HCT116 (cell line): Measurements from ENCODE around the gene C10orf105. TPM values are rescaled to one million over a fixed set of nuclear protein-coding genes. Genes with fewer than 3 reads are reported as not detected.

ENCODE experiments used
- ATAC-seq: fragments of 200-7000 bp; cut with Tn5 transposase; 2 replicates; pipeline ENCODE4 v1.9.1; 2020; ENCODE audit warnings: mild to moderate bottlenecking, moderate library complexity
- BruUV-seq: library from RNA; stranded (reverse); fragments of 400-500 nt; replicated peaks from 2 replicates; lab custom pipeline; 2021; lab: Mats Ljungman, UMichigan
- CTCF ChIA-PET: fragments of 300-600 bp; sonication (Branson Sonifier 250); formaldehyde crosslinking; loops from one replicate; lab custom pipeline; 2021; ENCODE audit warnings: antibody characterized with exemption; lab: Charles Lee
- POLR2A ChIA-PET: fragments of 300-600, 350-600 bp; sonication (Branson Sonifier 250); formaldehyde crosslinking; loops from one replicate; lab custom pipeline; 2021; ENCODE audit warnings: antibody characterized with exemption; lab: Charles Lee
- RAD21 ChIA-PET, 2 experiments: fragments of 300-600 bp; sonication (Branson Sonifier 250); formaldehyde crosslinking; loops; one replicate each; lab custom pipeline; 2023; ENCODE audit warnings: low total read pairs in 2 of 2; ENCODE audit not compliant: uncharacterized antibody in 2 of 2, unreplicated experiment in 2 of 2, low non-redundant PET in 1 of 2; lab: Charles Lee
- DNase-seq: peaks from one replicate; pipeline ENCODE4 v3.0.0-alpha.2; 2010; ENCODE audit warnings: low read depth, low spot score
- H2AFZ ChIP-seq: fragments of 200-600 bp; shearing (Covaris generic), sonication (generic); 2 replicates; pipeline ENCODE4 v1.6.1; 2017; ENCODE audit warnings: low read depth, mixed run types, mixed read lengths, antibody characterized with exemption, low read length; ENCODE audit not compliant: poor library complexity, severe bottlenecking
- H3K27ac ChIP-seq: 2 replicates; pipeline ENCODE4 v1.5.1; 2012; ENCODE audit warnings: low read depth, low read length
- H3K27me3 ChIP-seq: fragments of 200-600 bp; sonication (generic); 2 replicates; pipeline ENCODE4 v1.6.1; 2016; ENCODE audit warnings: mixed run types, low read length, mixed read lengths; ENCODE audit not compliant: insufficient read depth
- H3K36me3 ChIP-seq, 2 experiments: fragments of 200-500 bp in 1 of 2; fragments of 200-600 bp in 1 of 2; sonication (Bioruptor generic) in 1 of 2; sonication (generic) in 1 of 2; 2 replicates each; pipeline versions ENCODE4 v1.5.1 to v1.6.1; 2014 to 2016; ENCODE audit warnings: low read length in 2 of 2, inconsistent platforms in 1 of 2, mixed read lengths in 1 of 2, mixed run types in 1 of 2; ENCODE audit not compliant: insufficient read depth in 2 of 2, control insufficient read depth in 1 of 2
- H3K4me1 ChIP-seq, 2 experiments: fragments of 200-600 bp in 1 of 2; sonication (generic) in 1 of 2; 2 replicates each; pipeline versions ENCODE4 v1.5.1 to v1.6.1; 2012 to 2017; ENCODE audit warnings: low read length in 2 of 2, inconsistent platforms in 1 of 2, mild to moderate bottlenecking in 1 of 2, mixed read lengths in 1 of 2, mixed run types in 1 of 2, moderate library complexity in 1 of 2; ENCODE audit not compliant: insufficient read depth in 2 of 2, control insufficient read depth in 1 of 2
- H3K4me2 ChIP-seq: fragments of 200-600 bp; sonication (generic); 2 replicates; pipeline ENCODE4 v1.6.1; 2017; ENCODE audit warnings: mixed run types, low read length, mixed read lengths
- H3K4me3 ChIP-seq, 2 experiments: fragments of 200-600 bp in 1 of 2; sonication (generic) in 1 of 2; replicated peaks in 1 of 2; 2 replicates each; pipeline ENCODE4 v1.5.1; 2011 to 2016; ENCODE audit warnings: low read length in 2 of 2, control low read depth in 1 of 2, low read depth in 1 of 2, mild to moderate bottlenecking in 1 of 2, mixed read lengths in 1 of 2, mixed run types in 1 of 2
- H3K79me2 ChIP-seq: fragments of 200-600 bp; sonication (generic); 2 replicates; pipeline ENCODE4 v1.6.1; 2017; ENCODE audit warnings: mild to moderate bottlenecking, mixed run types, low read length, moderate library complexity, mixed read lengths; ENCODE audit not compliant: insufficient read depth
- H3K9ac ChIP-seq: fragments of 200-600 bp; sonication (generic); 2 replicates; pipeline ENCODE4 v1.6.1; 2016; ENCODE audit warnings: low read length, mixed read lengths
- H3K9me2 ChIP-seq: fragments of 200-600 bp; sonication (generic), shearing (Covaris generic); 2 replicates; pipeline ENCODE4 v1.6.1; 2017; ENCODE audit warnings: mixed run types, mild to moderate bottlenecking, moderate library complexity; ENCODE audit not compliant: insufficient read depth
- H3K9me3 ChIP-seq, 2 experiments: fragments of 200-500 bp in 1 of 2; fragments of 200-600 bp in 1 of 2; sonication (Bioruptor generic) in 1 of 2; sonication (generic) in 1 of 2; 2 replicates each; pipeline ENCODE4 v1.6.1; 2014 to 2017; ENCODE audit warnings: low read length in 2 of 2, mixed read lengths in 2 of 2, inconsistent platforms in 1 of 2, low read depth in 1 of 2, mild to moderate bottlenecking in 1 of 2, mixed run types in 1 of 2, moderate library complexity in 1 of 2; ENCODE audit not compliant: control insufficient read depth in 1 of 2, insufficient read depth in 1 of 2
- H4K20me1 ChIP-seq: fragments of 200-600 bp; sonication (generic), shearing (Covaris generic); 2 replicates; pipeline ENCODE4 v1.6.1; 2017; ENCODE audit warnings: mixed run types, mild to moderate bottlenecking, moderate library complexity; ENCODE audit not compliant: insufficient read depth
- CBX3 ChIP-seq: IDR thresholded peaks from 2 replicates; pipeline ENCODE4 v1.6.1; 2012; ENCODE audit warnings: low read depth
- CEBPB ChIP-seq: IDR thresholded peaks from 2 replicates; pipeline ENCODE4 v1.6.1; 2012; ENCODE audit warnings: low read depth
- EGR1 ChIP-seq: IDR thresholded peaks from 2 replicates; pipeline ENCODE4 v1.6.1; 2012; ENCODE audit warnings: low read depth
- ELF1 ChIP-seq: IDR thresholded peaks from 2 replicates; pipeline ENCODE4 v1.6.1; 2012; ENCODE audit warnings: low read depth, borderline replicate concordance
- EZH2 ChIP-seq: fragments of 200-600 bp; sonication (generic); IDR thresholded peaks from 2 replicates; pipeline ENCODE4 v1.6.1; 2017; ENCODE audit warnings: antibody characterized with exemption, mixed run types
- FOSL1 ChIP-seq: IDR thresholded peaks from 2 replicates; pipeline ENCODE4 v1.6.1; 2012; ENCODE audit warnings: low read depth
- POLR2A ChIP-seq: IDR thresholded peaks from 2 replicates; pipeline ENCODE4 v1.7.0; 2011; ENCODE audit warnings: borderline replicate concordance; ENCODE audit not compliant: insufficient read depth, insufficient read length; ENCODE audit errors: extremely low read depth
- POLR2AphosphoS5 ChIP-seq: IDR thresholded peaks from 2 replicates; pipeline ENCODE4 v1.6.1; 2011; ENCODE audit warnings: mild to moderate bottlenecking, low read depth, low read length, moderate library complexity
- SIN3A ChIP-seq: IDR thresholded peaks from 2 replicates; pipeline ENCODE4 v1.6.1; 2012; ENCODE audit warnings: low read depth
- SRF ChIP-seq: IDR thresholded peaks from 2 replicates; pipeline ENCODE4 v1.6.1; 2012; ENCODE audit warnings: low read depth
- YY1 ChIP-seq: IDR thresholded peaks from 2 replicates; pipeline ENCODE4 v1.6.1; 2011; ENCODE audit warnings: low read length, low read depth, moderate library complexity, mild to moderate bottlenecking; ENCODE audit not compliant: insufficient replicate concordance; ENCODE audit errors: extremely low read depth
- ZNF274 ChIP-seq: fragments of 200-500 bp; sonication (Bioruptor generic); IDR thresholded peaks from 2 replicates; pipeline ENCODE4 v1.6.1; 2014; ENCODE audit warnings: mild to moderate bottlenecking, low read depth, low read length, inconsistent platforms
- intact Hi-C: fragments of 100-400 bp; cut with micrococcal nuclease; formaldehyde crosslinking; loops from 2 replicates; pipeline ENCODE4 v1.10.0; 2022
- total RNA-seq: library from RNA; stranded (reverse); gene quantifications from one replicate; pipeline ENCODE4 v1.2.1, GENCODE V29; 2021; ENCODE audit not compliant: unreplicated experiment
- TF ChIP-seq, protein P1 (sequence below): IDR thresholded peaks from 2 replicates; pipeline ENCODE4 v1.6.1; 2012
- TF ChIP-seq, protein P2 (sequence below): IDR thresholded peaks from 2 replicates; pipeline ENCODE4 v1.6.1; 2011; ENCODE audit warnings: mild to moderate bottlenecking, low read length, moderate library complexity; ENCODE audit not compliant: insufficient replicate concordance; ENCODE audit errors: extremely low read depth
- TF ChIP-seq, protein P3 (sequence below): IDR thresholded peaks from 2 replicates; pipeline ENCODE4 v1.6.1; 2012; ENCODE audit warnings: low read depth

C10orf105 gene
- total RNA-seq, 1 experiment from 2014 or later, result not detected

- no peak for TF ChIP-seq ZNF274
Measured at GRCh38 chr10:71756311-71757191, 37.0 kb upstream of the C10orf105 start (continued).

DNA sequence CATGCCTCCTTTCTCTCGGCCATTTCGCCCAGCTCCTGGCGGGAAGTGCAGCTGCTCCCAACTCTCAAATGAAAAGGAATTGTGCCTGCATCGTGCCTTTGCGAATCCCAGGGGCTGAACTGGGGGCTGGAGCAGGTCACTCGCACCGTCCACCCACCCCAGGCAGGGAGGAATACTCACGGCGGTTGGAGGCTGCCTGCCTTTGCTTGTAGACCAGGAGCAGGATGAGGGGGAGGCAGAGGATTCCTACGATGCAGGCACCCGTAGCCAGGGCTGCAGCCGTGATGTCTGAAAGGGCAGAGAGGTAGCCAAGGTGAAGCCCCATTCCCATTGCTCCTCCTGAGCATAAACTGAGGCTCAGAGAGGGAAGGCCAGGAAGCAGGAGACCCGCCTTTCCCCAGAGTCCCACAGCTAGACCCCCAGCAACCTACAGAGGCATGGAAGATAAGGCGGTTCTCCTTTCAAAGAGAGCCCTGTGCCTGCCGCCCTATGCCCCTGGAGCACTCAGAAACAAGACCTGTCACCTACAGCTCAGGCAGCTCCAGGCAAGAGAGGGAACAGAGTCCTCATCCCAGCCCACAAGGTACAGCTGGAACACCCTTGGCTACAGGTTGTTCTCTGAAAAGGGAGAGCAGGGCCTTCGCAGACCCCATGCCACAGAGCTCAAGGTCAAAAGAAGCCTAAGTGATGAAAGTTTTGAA lies 35.8 kb upstream of the C10orf105 start:
- Histone ChIP-seq H3K9me2 (no peaks in the 10 kb centered on the region), H3K9me3 (no peaks in the 10 kb centered on the region), H2AFZ (no peak overlapping the region), H3K36me3 (no peaks in the 10 kb centered on the region), H3K4me2 (no peak overlapping the region), H3K27me3 (no peaks in the 10 kb centered on the region), H3K4me3 (no peak overlapping the region), H3K27ac (no peak overlapping the region), H3K4me1 (peaks cover 3 to 15% of the 10 kb centered on the region in 2 experiments; a peak in 2 of 4 replicates), H3K9ac (no peak overlapping the region), H4K20me1 (no peaks in the 10 kb centered on the region), H3K79me2 (no peaks in the 10 kb centered on the region)
- intact Hi-C loops, result no loop called here
- DNase-seq (no peak), ATAC-seq (no peak)
- RAD21 ChIA-PET, result no interaction called here
- no TSS peak for BruUV-seq
- POLR2A ChIA-PET, result no interaction called here
- CTCF ChIA-PET, result no interaction called here
- no peak for TF ChIP-seq EGR1
- TF ChIP-seq CEBPB, result no peak
- TF ChIP-seq CBX3, result no peak
- TF ChIP-seq ELF1, result no peak
- TF ChIP-seq, protein P1, sequence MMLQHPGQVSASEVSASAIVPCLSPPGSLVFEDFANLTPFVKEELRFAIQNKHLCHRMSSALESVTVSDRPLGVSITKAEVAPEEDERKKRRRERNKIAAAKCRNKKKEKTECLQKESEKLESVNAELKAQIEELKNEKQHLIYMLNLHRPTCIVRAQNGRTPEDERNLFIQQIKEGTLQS, result no peak
- TF ChIP-seq SRF, result no peak
- no peak for TF ChIP-seq FOSL1
- TF ChIP-seq, protein P2, sequence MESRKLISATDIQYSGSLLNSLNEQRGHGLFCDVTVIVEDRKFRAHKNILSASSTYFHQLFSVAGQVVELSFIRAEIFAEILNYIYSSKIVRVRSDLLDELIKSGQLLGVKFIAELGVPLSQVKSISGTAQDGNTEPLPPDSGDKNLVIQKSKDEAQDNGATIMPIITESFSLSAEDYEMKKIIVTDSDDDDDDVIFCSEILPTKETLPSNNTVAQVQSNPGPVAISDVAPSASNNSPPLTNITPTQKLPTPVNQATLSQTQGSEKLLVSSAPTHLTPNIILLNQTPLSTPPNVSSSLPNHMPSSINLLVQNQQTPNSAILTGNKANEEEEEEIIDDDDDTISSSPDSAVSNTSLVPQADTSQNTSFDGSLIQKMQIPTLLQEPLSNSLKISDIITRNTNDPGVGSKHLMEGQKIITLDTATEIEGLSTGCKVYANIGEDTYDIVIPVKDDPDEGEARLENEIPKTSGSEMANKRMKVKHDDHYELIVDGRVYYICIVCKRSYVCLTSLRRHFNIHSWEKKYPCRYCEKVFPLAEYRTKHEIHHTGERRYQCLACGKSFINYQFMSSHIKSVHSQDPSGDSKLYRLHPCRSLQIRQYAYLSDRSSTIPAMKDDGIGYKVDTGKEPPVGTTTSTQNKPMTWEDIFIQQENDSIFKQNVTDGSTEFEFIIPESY, result no peak
- no peak for TF ChIP-seq YY1
- TF ChIP-seq SIN3A, result no peak
- no peak for TF ChIP-seq EZH2
- no peak for TF ChIP-seq POLR2AphosphoS5
- TF ChIP-seq, protein P3, sequence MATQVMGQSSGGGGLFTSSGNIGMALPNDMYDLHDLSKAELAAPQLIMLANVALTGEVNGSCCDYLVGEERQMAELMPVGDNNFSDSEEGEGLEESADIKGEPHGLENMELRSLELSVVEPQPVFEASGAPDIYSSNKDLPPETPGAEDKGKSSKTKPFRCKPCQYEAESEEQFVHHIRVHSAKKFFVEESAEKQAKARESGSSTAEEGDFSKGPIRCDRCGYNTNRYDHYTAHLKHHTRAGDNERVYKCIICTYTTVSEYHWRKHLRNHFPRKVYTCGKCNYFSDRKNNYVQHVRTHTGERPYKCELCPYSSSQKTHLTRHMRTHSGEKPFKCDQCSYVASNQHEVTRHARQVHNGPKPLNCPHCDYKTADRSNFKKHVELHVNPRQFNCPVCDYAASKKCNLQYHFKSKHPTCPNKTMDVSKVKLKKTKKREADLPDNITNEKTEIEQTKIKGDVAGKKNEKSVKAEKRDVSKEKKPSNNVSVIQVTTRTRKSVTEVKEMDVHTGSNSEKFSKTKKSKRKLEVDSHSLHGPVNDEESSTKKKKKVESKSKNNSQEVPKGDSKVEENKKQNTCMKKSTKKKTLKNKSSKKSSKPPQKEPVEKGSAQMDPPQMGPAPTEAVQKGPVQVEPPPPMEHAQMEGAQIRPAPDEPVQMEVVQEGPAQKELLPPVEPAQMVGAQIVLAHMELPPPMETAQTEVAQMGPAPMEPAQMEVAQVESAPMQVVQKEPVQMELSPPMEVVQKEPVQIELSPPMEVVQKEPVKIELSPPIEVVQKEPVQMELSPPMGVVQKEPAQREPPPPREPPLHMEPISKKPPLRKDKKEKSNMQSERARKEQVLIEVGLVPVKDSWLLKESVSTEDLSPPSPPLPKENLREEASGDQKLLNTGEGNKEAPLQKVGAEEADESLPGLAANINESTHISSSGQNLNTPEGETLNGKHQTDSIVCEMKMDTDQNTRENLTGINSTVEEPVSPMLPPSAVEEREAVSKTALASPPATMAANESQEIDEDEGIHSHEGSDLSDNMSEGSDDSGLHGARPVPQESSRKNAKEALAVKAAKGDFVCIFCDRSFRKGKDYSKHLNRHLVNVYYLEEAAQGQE, result no peak
- TF ChIP-seq POLR2A, result no peak
